Loucy (cell line): Measurements from ENCODE around the gene ARHGEF26.

Experiments
- H2AFZ ChIP-seq: fragments of 200-600 bp; sonication (generic); 2 replicates; pipeline ENCODE4 v1.6.0; 2016; ENCODE audit warnings: antibody characterized with exemption, mild to moderate bottlenecking, low read length, moderate library complexity
- H3F3A ChIP-seq: fragments of 200-600 bp; 2 replicates; pipeline ENCODE4 v1.6.0; 2016; ENCODE audit warnings: antibody characterized with exemption, low read depth, mild to moderate bottlenecking
- H3K27me3 ChIP-seq: fragments of 200-600 bp; sonication (generic); 2 replicates; pipeline ENCODE4 v1.6.1; 2014; ENCODE audit warnings: low read length, mild to moderate bottlenecking; ENCODE audit not compliant: insufficient read depth, poor library complexity, severe bottlenecking
- H3K36me3 ChIP-seq: fragments of 200-600 bp; sonication (generic); 2 replicates; pipeline ENCODE4 v1.6.1; 2016; ENCODE audit warnings: low read length; ENCODE audit not compliant: insufficient read depth
- H3K4me1 ChIP-seq: fragments of 200-600 bp; sonication (generic); 2 replicates; pipeline ENCODE4 v1.5.1; 2014; ENCODE audit warnings: low read length, mild to moderate bottlenecking; ENCODE audit not compliant: insufficient read depth, poor library complexity, severe bottlenecking
- H3K4me2 ChIP-seq: fragments of 200-600 bp; sonication (generic); 2 replicates; pipeline ENCODE4 v1.6.0; 2014; ENCODE audit warnings: antibody characterized with exemption, low read length, low read depth, mild to moderate bottlenecking; ENCODE audit not compliant: poor library complexity, severe bottlenecking
- H3K4me3 ChIP-seq: fragments of 200-600 bp; sonication (generic); 2 replicates; pipeline ENCODE4 v1.5.1; 2014; ENCODE audit warnings: low read length, mild to moderate bottlenecking, mixed read lengths; ENCODE audit not compliant: poor library complexity, severe bottlenecking
- H3K79me2 ChIP-seq: fragments of 200-600 bp; sonication (generic); 2 replicates; pipeline ENCODE4 v1.6.1; 2014; ENCODE audit warnings: low read length; ENCODE audit not compliant: insufficient read depth
- H3K9ac ChIP-seq: fragments of 200-600 bp; sonication (generic); 2 replicates; pipeline ENCODE4 v1.6.0; 2014; ENCODE audit warnings: mild to moderate bottlenecking, low read depth, low read length, moderate library complexity; ENCODE audit not compliant: poor library complexity, severe bottlenecking
- H3K9me2 ChIP-seq: fragments of 200-600 bp; sonication (generic); replicated peaks from 2 replicates; pipeline ENCODE4 v1.6.1; 2016; ENCODE audit warnings: low read depth, low read length, mixed read lengths
- H3K9me3 ChIP-seq: fragments of 200-600 bp; sonication (generic); 2 replicates; pipeline ENCODE4 v1.6.1; 2014; ENCODE audit warnings: mild to moderate bottlenecking, antibody characterized with exemption, low read length, low read depth; ENCODE audit not compliant: insufficient read depth
- H4K20me1 ChIP-seq: fragments of 200-600 bp; sonication (generic); 2 replicates; pipeline ENCODE4 v1.6.0; 2014; ENCODE audit warnings: antibody characterized with exemption, low read length, mild to moderate bottlenecking; ENCODE audit not compliant: insufficient read depth, poor library complexity, severe bottlenecking
- CTCF ChIP-seq: fragments of 200-600 bp; sonication (generic); conservative IDR thresholded peaks from 2 replicates; pipeline ENCODE4 v1.5.1; 2014; ENCODE audit warnings: mild to moderate bottlenecking, antibody characterized with exemption, low read length
- EZH2phosphoT487 ChIP-seq: fragments of 200-600 bp; IDR thresholded peaks from 2 replicates; pipeline ENCODE4 v1.6.1; 2018; ENCODE audit warnings: antibody characterized with exemption, mild to moderate bottlenecking, moderate library complexity, borderline replicate concordance

The ARHGEF26 gene

DNA sequence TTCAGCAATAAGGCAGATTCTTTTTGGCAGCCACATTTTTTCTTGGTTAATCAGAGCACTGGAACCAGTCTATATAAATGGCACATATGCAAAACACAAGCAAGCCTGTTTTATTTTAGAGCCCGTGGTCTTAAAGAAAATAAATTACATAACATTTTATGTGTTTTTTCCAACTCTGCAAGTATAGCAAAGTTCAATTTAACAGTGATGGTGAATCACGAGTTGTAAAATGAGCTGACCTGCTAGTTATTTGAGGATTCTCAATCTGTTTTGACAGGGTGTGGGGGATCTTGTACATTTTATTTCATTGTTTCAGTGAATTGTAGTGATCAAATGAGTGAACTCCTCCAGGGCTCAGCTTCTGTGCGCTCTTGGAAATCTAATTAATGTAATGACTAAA is 2.7 kb downstream of the ARHGEF26 start:
- no peak for TF ChIP-seq EZH2phosphoT487
- TF ChIP-seq CTCF, result no peak
- no peaks in the 10 kb centered on the region for H3K9me3 ChIP-seq

DNA sequence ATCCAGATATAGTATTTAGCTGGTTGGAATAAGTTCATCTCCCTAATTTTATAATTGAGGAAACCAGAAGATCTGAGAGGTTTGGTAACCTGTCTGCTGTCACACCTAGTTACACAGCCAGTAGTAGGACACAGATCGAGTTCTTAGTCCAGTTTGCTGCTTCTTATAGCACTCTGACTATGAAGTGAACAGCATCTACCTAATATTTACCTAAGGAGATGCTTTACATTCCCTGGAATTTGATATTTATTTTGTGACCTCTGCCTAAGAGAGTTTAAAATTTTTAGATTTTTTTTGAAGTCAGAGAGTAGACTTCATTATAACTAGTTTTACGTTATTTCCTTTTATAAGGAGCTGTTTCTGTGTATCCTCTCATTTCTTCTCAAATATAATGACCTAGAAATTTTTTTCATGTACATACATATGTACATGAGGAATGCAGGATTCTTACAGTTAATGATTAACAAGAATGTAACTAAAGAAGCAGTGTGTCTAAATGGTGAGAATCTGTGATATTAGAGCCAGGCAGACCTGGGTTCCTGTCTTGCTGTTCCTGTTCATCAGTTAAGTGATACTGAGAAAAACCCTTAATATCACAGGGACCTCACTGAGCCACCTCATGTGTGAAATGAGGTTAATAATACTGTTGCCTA is 4.3 kb downstream of the ARHGEF26 start:
- TF ChIP-seq EZH2phosphoT487 (no peak), CTCF (no peak)
- Histone ChIP-seq H3K4me3 (no peak overlapping the region), H4K20me1 (no peaks in the 10 kb centered on the region), H3K79me2 (no peaks in the 10 kb centered on the region), H3K36me3 (no peaks in the 10 kb centered on the region), H3F3A (no peaks in the 10 kb centered on the region; the same call in 1 of the 2 replicates), H2AFZ (no peak overlapping the region), H3K9me3 (no peaks in the 10 kb centered on the region), H3K9ac (no peak overlapping the region), H3K27me3 (peaks cover 13% of the 10 kb centered on the region), H3K4me2 (no peak overlapping the region), H3K4me1 (peaks cover 4% of the 10 kb centered on the region), H3K9me2 (no peaks in the 10 kb centered on the region)

More for the DNA sequence above, 2.7 kb downstream of the ARHGEF26 start:
- H3K27me3 ChIP-seq, result peaks cover 13% of the 10 kb centered on the region
- peaks cover 4% of the 10 kb centered on the region for H3K4me1 ChIP-seq
- H3K79me2 ChIP-seq, result no peaks in the 10 kb centered on the region
- no peak overlapping the region for H3K9ac ChIP-seq
- no peaks in the 10 kb centered on the region for H3K9me2 ChIP-seq
- no peaks in the 10 kb centered on the region for H3K36me3 ChIP-seq
- H3K4me3 ChIP-seq, result no peak overlapping the region
- peak overlapping the region; percentile 70 for H3K4me2 ChIP-seq
- no peaks in the 10 kb centered on the region; the same call in 1 of the 2 replicates for H3F3A ChIP-seq
- no peak overlapping the region for H2AFZ ChIP-seq
- H4K20me1 ChIP-seq, result no peaks in the 10 kb centered on the region

GRCh38 chr3:154126651-154127050 is 5.5 kb downstream of the ARHGEF26 start:
- H3K36me3 ChIP-seq, result no peaks in the 10 kb centered on the region
- no peaks in the 10 kb centered on the region for H3K9me2 ChIP-seq

GRCh38 chr3:154129625-154130024 is 8.4 kb downstream of the ARHGEF26 start:
- no peaks in the 10 kb centered on the region for H3K36me3 ChIP-seq
- H3K4me2 ChIP-seq, result no peak overlapping the region
- no peaks in the 10 kb centered on the region for H3K79me2 ChIP-seq
- no peaks in the 10 kb centered on the region for H3K27me3 ChIP-seq
- H3F3A ChIP-seq, result no peaks in the 10 kb centered on the region
- no peak overlapping the region for H3K4me3 ChIP-seq
- H3K9me3 ChIP-seq, result no peaks in the 10 kb centered on the region
- H3K9ac ChIP-seq, result no peak overlapping the region
- H3K9me2 ChIP-seq, result no peaks in the 10 kb centered on the region
- TF ChIP-seq CTCF (no peak), EZH2phosphoT487 (no peak)
- H3K4me1 ChIP-seq, result peaks cover 7% of the 10 kb centered on the region
- no peak overlapping the region for H2AFZ ChIP-seq
- H4K20me1 ChIP-seq, result no peaks in the 10 kb centered on the region

More at GRCh38 chr3:154126651-154127050, 5.5 kb downstream of the ARHGEF26 start:
- Histone ChIP-seq H4K20me1 (no peaks in the 10 kb centered on the region), H3K9me3 (no peaks in the 10 kb centered on the region), H3K27me3 (peaks cover 9% of the 10 kb centered on the region), H3F3A (no peaks in the 10 kb centered on the region; the same call in 1 of the 2 replicates), H3K79me2 (no peaks in the 10 kb centered on the region), H3K4me3 (no peak overlapping the region), H3K4me1 (peaks cover 4% of the 10 kb centered on the region), H3K9ac (no peak overlapping the region), H2AFZ (no peak overlapping the region), H3K4me2 (no peak overlapping the region)
- no peak for TF ChIP-seq EZH2phosphoT487
